Stimulated activated CD4-positive, alpha-beta T cell treated with anti-CD3 and anti-CD28 coated beads, Interleukin-1b, Interleukin-23, amount 100 ng/mL, for 4 hours (primary cell): Measurements from ENCODE around the gene ANKS4B.
"Not testable (repeated sequence)": the region's sequence is repeated elsewhere in the genome, so short reads cannot be mapped to it uniquely, and the experiment has no call there.

Experiments used
- DNase-seq, 2 donors: peaks; one replicate each; pipeline ENCODE4 v3.0.0-alpha.2; 2020; ENCODE audit warnings: low read depth in 2 of 2

ANKS4B gene

GRCh38 chr16:21233521-21234150 is at the start of gene ANKS4B:
TSS of gene ANKS4B (plus strand) at chr16:21233699. CDS start at chr16:21233738, 39 bp downstream.
- no peak for DNase-seq

- DNase-seq: no peak
These were observed 49.5 kb upstream of the ANKS4B start for GRCh38 chr16:21183995-21184394.

- DNase-seq: no peak
These were observed 48.7 kb upstream of the ANKS4B start for GRCh38 chr16:21184834-21185233.

- DNase-seq: no peak
These were observed 47.7 kb upstream of the ANKS4B start for GRCh38 chr16:21185659-21186325.

GRCh38 chr16:21186326-21186691 is 47.2 kb upstream of the ANKS4B start:
- no peak for DNase-seq

GRCh38 chr16:21189311-21189710 is 44.2 kb upstream of the ANKS4B start:
- no peak for DNase-seq

GRCh38 chr16:21190013-21190412 is 43.5 kb upstream of the ANKS4B start:
- no peak for DNase-seq

- no peak for DNase-seq
These were observed 42.9 kb upstream of the ANKS4B start for GRCh38 chr16:21190599-21190998.

GRCh38 chr16:21192991-21193390 is 40.5 kb upstream of the ANKS4B start:
- DNase-seq: no peak

GRCh38 chr16:21194771-21195301 is 38.7 kb upstream of the ANKS4B start:
- no peak for DNase-seq

GRCh38 chr16:21195330-21195729 is 38.2 kb upstream of the ANKS4B start:
- DNase-seq: not testable (repeated sequence)

GRCh38 chr16:21197112-21197511 is 36.4 kb upstream of the ANKS4B start:
- DNase-seq: no peak

GRCh38 chr16:21197621-21198020 is 35.9 kb upstream of the ANKS4B start:
- DNase-seq: no peak

GRCh38 chr16:21199607-21200218 is 33.8 kb upstream of the ANKS4B start:
- no peak for DNase-seq

- no peak for DNase-seq
These were observed 30.2 kb upstream of the ANKS4B start for GRCh38 chr16:21203155-21203797.

GRCh38 chr16:21205303-21205702 is 28.2 kb upstream of the ANKS4B start:
- DNase-seq: no peak

GRCh38 chr16:21206550-21206949 is 26.9 kb upstream of the ANKS4B start:
- DNase-seq: no peak

- no peak for DNase-seq
These were observed 24.9 kb upstream of the ANKS4B start for GRCh38 chr16:21208446-21209230.

- no peak for DNase-seq
These were observed 22.0 kb upstream of the ANKS4B start, which contains the start of gene ZP2 for GRCh38 chr16:21211486-21211885. TSS of gene ZP2 (minus strand) at chr16:21211574. CDS start at chr16:21211547, 27 bp downstream.

- DNase-seq: no peak
These were observed 19.4 kb upstream of the ANKS4B start for GRCh38 chr16:21214086-21214485.

- no peak for DNase-seq
These were observed 16.4 kb upstream of the ANKS4B start for GRCh38 chr16:21217121-21217520.

GRCh38 chr16:21218153-21218552 is 15.3 kb upstream of the ANKS4B start:
- no peak for DNase-seq
